ENCODE results near the gene GLG1. TPM values are rescaled to one million over a fixed set of nuclear protein-coding genes. Genes with fewer than 3 reads are reported as not detected.

Gene GLG1
- total and polyA plus RNA-seq, 2 donors (not counting 3 experiments of a cell fraction or from before 2014, with no cell fraction given) = 86.3 to 165 TPM

GRCh38 chr16:74461826-74462225, 145.1 kb downstream of the GLG1 start:
- Histone ChIP-seq H3K36me3 (ENCODE audit: control insufficient read depth in 2 of 2, extremely low read depth in 1 of 2, insufficient read depth in 2 of 2, low read length in 2 of 2) (peaks cover 16 to 29% of the 10 kb centered on the region in 2 experiments), H2AFZ (ENCODE audit: low read depth, low read length) (no peak overlapping the region), H3K27me3 (ENCODE audit: control insufficient read depth in 2 of 2, insufficient read depth in 2 of 2, low read length in 2 of 2) (no peaks in the 10 kb centered on the region), H3K4me1 (ENCODE audit: control insufficient read depth, extremely low read depth, insufficient read depth, low read length) (peaks cover 6% of the 10 kb centered on the region), H3K27ac (ENCODE audit: insufficient read depth, low read depth, low read length) (no peak overlapping the region), H4K20me1 (replicated peaks; ENCODE audit: control insufficient read depth, extremely low read depth, insufficient read depth, low read length) (no peaks in the 10 kb centered on the region), H3K9ac (replicated peaks; ENCODE audit: extremely low read depth, insufficient read depth, low read length) (no peak overlapping the region), H3K4me2 (ENCODE audit: insufficient read depth, low read length) (no peak overlapping the region), H3K79me2 (ENCODE audit: control insufficient read depth, insufficient read depth, low read length) (no peaks in the 10 kb centered on the region), H3K4me3 (replicated peaks in 1 of 3; ENCODE audit: insufficient read depth in 1 of 3, low read depth in 1 of 3, low read length in 3 of 3) (no peak overlapping the region), H3K9me3 (replicated peaks; ENCODE audit: control insufficient read depth, insufficient read depth, low read length) (no peaks in the 10 kb centered on the region), H3K9me1 (replicated peaks; ENCODE audit: control insufficient read depth, extremely low read depth, insufficient read depth, low read length) (no peaks in the 10 kb centered on the region)
- no peak for TF ChIP-seq MYC (IDR thresholded peaks at IDR 0.05; ENCODE audit: low read depth, low read length)
- no peak for TF ChIP-seq FOS (IDR thresholded peaks at IDR 0.05; ENCODE audit: borderline replicate concordance, insufficient read depth, low read length)
- TF ChIP-seq POLR2A (IDR thresholded peaks at IDR 0.05; ENCODE audit: low read depth, low read length) = no peak
- no peak for TF ChIP-seq EZH2 (IDR thresholded peaks at IDR 0.05; ENCODE audit: borderline replicate concordance, low read depth, low read length, severe bottlenecking)
- TF ChIP-seq POLR2AphosphoS5 (IDR thresholded peaks at IDR 0.05; ENCODE audit: insufficient read depth, low read depth, low read length) = no peak
- TF ChIP-seq GATA2 (IDR thresholded peaks at IDR 0.05; ENCODE audit: insufficient read depth, insufficient read length, low read depth, low read length) = no peak
- TF ChIP-seq, protein P1, sequence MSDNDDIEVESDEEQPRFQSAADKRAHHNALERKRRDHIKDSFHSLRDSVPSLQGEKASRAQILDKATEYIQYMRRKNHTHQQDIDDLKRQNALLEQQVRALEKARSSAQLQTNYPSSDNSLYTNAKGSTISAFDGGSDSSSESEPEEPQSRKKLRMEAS (IDR thresholded peaks at IDR 0.05; ENCODE audit: insufficient read depth, insufficient read length) = no peak
- TF ChIP-seq JUN (IDR thresholded peaks at IDR 0.05; ENCODE audit: borderline replicate concordance, insufficient read depth, insufficient read length, low read depth) = no peak
- TF ChIP-seq, protein P2, sequence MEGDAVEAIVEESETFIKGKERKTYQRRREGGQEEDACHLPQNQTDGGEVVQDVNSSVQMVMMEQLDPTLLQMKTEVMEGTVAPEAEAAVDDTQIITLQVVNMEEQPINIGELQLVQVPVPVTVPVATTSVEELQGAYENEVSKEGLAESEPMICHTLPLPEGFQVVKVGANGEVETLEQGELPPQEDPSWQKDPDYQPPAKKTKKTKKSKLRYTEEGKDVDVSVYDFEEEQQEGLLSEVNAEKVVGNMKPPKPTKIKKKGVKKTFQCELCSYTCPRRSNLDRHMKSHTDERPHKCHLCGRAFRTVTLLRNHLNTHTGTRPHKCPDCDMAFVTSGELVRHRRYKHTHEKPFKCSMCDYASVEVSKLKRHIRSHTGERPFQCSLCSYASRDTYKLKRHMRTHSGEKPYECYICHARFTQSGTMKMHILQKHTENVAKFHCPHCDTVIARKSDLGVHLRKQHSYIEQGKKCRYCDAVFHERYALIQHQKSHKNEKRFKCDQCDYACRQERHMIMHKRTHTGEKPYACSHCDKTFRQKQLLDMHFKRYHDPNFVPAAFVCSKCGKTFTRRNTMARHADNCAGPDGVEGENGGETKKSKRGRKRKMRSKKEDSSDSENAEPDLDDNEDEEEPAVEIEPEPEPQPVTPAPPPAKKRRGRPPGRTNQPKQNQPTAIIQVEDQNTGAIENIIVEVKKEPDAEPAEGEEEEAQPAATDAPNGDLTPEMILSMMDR (IDR thresholded peaks at IDR 0.05; ENCODE audit: extremely low read depth in 1 of 2, insufficient read depth in 1 of 2, low read depth in 1 of 2, low read length in 2 of 2) = no peak
- DNase-seq (ENCODE audit: low read depth, low spot score) (no peak), FAIRE-seq (no peak)
- dilution Hi-C loops (cut with MboI; ENCODE audit: extremely low pct_ligation_motif_present, low sequenced_read_pairs) = no loop called here
- intact Hi-C loops (cut with micrococcal nuclease) = no loop called here
- BruUV-seq (replicated peaks) = no TSS peak
- POLR2A ChIA-PET = no interaction called here
- CTCF ChIA-PET = interaction anchor here (1.3 kb wide), 1 partner anchor 177 kb away, joined by 4 read pairs; no protein-coding TSS in a partner anchor

Data from endothelial cell of umbilical vein (primary cell).